CD4-positive, alpha-beta T cell (primary cell): Measurements from ENCODE around the gene PRDM16. TPM values are rescaled to one million over a fixed set of nuclear protein-coding genes. Genes with fewer than 3 reads are reported as not detected.

Source experiments
- ATAC-seq: fragments of 200-7000 bp; cut with Tn5 transposase; one replicate; pipeline ENCODE4 v1.10.0; 2022; ENCODE audit warnings: mild to moderate bottlenecking; ENCODE audit not compliant: poor library complexity
- CTCF ChIA-PET: fragments of 350-600 bp; sonication (Branson Sonifier 250); formaldehyde crosslinking; loops from one replicate; lab custom pipeline; 2021; ENCODE audit warnings: antibody characterized with exemption, inconsistent platforms; lab: Charles Lee
- POLR2A ChIA-PET: fragments of 350-600 bp; sonication (Branson Sonifier 250); formaldehyde crosslinking; loops from one replicate; lab custom pipeline; 2021; ENCODE audit warnings: antibody characterized with exemption, inconsistent platforms; lab: Charles Lee
- DNase-seq, 14 experiments: peaks; one replicate each; pipeline ENCODE4 v3.0.0-alpha.2; 2013 to 2020; ENCODE audit warnings: mixed read lengths in 2 of 14
- H3K27ac ChIP-seq, 2 donors: one replicate each; pipeline versions ENCODE4 v1.5.1 to v1.7.0; 2013; ENCODE audit warnings: low read length in 2 of 2, low read depth in 1 of 2, mild to moderate bottlenecking in 1 of 2
- H3K27me3 ChIP-seq, 2 experiments: 1 replicate in 1 of 2; 2 replicates in 1 of 2; pipeline versions ENCODE4 v1.6.1 to v1.7.0; 2013; ENCODE audit warnings: low read length in 2 of 2, control low read depth in 1 of 2, mild to moderate bottlenecking in 1 of 2, moderate library complexity in 1 of 2; ENCODE audit not compliant: insufficient read depth in 2 of 2, control insufficient read depth in 1 of 2
- H3K36me3 ChIP-seq: one replicate; pipeline ENCODE4 v1.6.1; 2013; ENCODE audit warnings: low read length, control low read depth; ENCODE audit not compliant: insufficient read depth
- H3K4me1 ChIP-seq: one replicate; pipeline ENCODE4 v1.6.1; 2013; ENCODE audit warnings: low read length, control low read depth; ENCODE audit not compliant: insufficient read depth
- H3K4me3 ChIP-seq: one replicate; pipeline ENCODE4 v1.5.1; 2013; ENCODE audit warnings: mild to moderate bottlenecking, low read length, moderate library complexity
- H3K9me3 ChIP-seq, 2 experiments: 1 replicate in 1 of 2; 2 replicates in 1 of 2; pipeline versions ENCODE4 v1.6.1 to v1.7.0; 2013; ENCODE audit warnings: low read length in 2 of 2, mild to moderate bottlenecking in 2 of 2, control low read depth in 1 of 2, moderate library complexity in 1 of 2; ENCODE audit not compliant: control insufficient read depth in 1 of 2, insufficient read depth in 1 of 2
- H3K27ac Mint-ChIP-seq: one replicate; pipeline ENCODE4 v1.8.0; 2020; ENCODE audit warnings: mixed read lengths
- H3K27me3 Mint-ChIP-seq: one replicate; pipeline ENCODE4 v1.8.0; 2021; ENCODE audit warnings: mixed read lengths
- H3K36me3 Mint-ChIP-seq: one replicate; pipeline ENCODE4 v1.8.0; 2021; ENCODE audit warnings: low read depth, mixed read lengths
- H3K4me1 Mint-ChIP-seq: one replicate; pipeline ENCODE4 v1.8.0; 2021; ENCODE audit warnings: low read depth, mixed read lengths
- H3K4me3 Mint-ChIP-seq: one replicate; pipeline ENCODE4 v1.8.0; 2020; ENCODE audit warnings: mild to moderate bottlenecking, mixed read lengths
- H3K9me3 Mint-ChIP-seq: one replicate; pipeline ENCODE4 v1.8.0; 2020; ENCODE audit warnings: mixed read lengths
- CTCF ChIP-seq: fragments of 200-600 bp; IDR thresholded peaks from one replicate; pipeline ENCODE4 v1.8.0; 2022; ENCODE audit warnings: antibody characterized with exemption, mild to moderate bottlenecking
- intact Hi-C, 2 experiments: fragments of 100-400 bp; cut with DNase I in 1 of 2; cut with micrococcal nuclease in 1 of 2; formaldehyde crosslinking; loops; one replicate each; pipeline versions ENCODE4 v1.15.1 to v1.9.0; 2023 to 2025; cut with DNase I, micrococcal nuclease
- total RNA-seq, 174 experiments: library from RNA in 2 of 174; stranded (reverse) in 2 of 174; gene quantifications; one replicate each; pipeline ENCODE4 v1.2.3 and lab custom pipeline; 2021 to 2026

PRDM16 gene
- total RNA-seq, 2 experiments from 2014 or later, result not detected

GRCh38 chr1:3140437-3140836, 71.4 kb downstream of the PRDM16 start:
- H3K27me3 Mint-ChIP-seq, result no peaks in the 10 kb centered on the region
- no peak overlapping the region for H3K4me3 ChIP-seq

GRCh38 chr1:3141129-3141528, 72.1 kb downstream of the PRDM16 start:
- intact Hi-C loops, result no loop called here
- H3K4me3 ChIP-seq, result no peak overlapping the region
- H3K9me3 Mint-ChIP-seq, result no peaks in the 10 kb centered on the region
- H3K27ac Mint-ChIP-seq, result no peak overlapping the region
- no peaks in the 10 kb centered on the region for H3K27me3 Mint-ChIP-seq
- no peaks in the 10 kb centered on the region for H3K36me3 Mint-ChIP-seq
- no peak for TF ChIP-seq CTCF
- H3K4me1 Mint-ChIP-seq, result no peaks in the 10 kb centered on the region
- no peak for DNase-seq
- H3K27me3 ChIP-seq, result peaks cover 0 to 2% of the 10 kb centered on the region in 2 experiments
- CTCF ChIA-PET, result no interaction called here
- H3K36me3 ChIP-seq, result no peaks in the 10 kb centered on the region
- no peak for ATAC-seq
- POLR2A ChIA-PET, result no interaction called here
- no peak overlapping the region for H3K4me3 Mint-ChIP-seq
- no peaks in the 10 kb centered on the region for H3K4me1 ChIP-seq
- H3K9me3 ChIP-seq, result peaks cover 0 to 4% of the 10 kb centered on the region in 2 experiments
- H3K27ac ChIP-seq, result no peak overlapping the region

More at GRCh38 chr1:3140437-3140836, 71.4 kb downstream of the PRDM16 start:
- DNase-seq (no peak), ATAC-seq (no peak)
- H3K36me3 ChIP-seq, result no peaks in the 10 kb centered on the region
- Mint-ChIP-seq H3K27ac (no peak overlapping the region), H3K9me3 (no peaks in the 10 kb centered on the region), H3K4me1 (no peaks in the 10 kb centered on the region), H3K36me3 (no peaks in the 10 kb centered on the region), H3K4me3 (no peak overlapping the region)
- H3K9me3 ChIP-seq, result peaks cover 0 to 4% of the 10 kb centered on the region in 2 experiments
- CTCF ChIA-PET, result no interaction called here
- H3K4me1 ChIP-seq, result no peaks in the 10 kb centered on the region
- H3K27ac ChIP-seq, result no peak overlapping the region
- peaks cover 0 to 2% of the 10 kb centered on the region in 2 experiments for H3K27me3 ChIP-seq
- POLR2A ChIA-PET, result no interaction called here
- no peak for TF ChIP-seq CTCF
- intact Hi-C loops, result no loop called here

DNA sequence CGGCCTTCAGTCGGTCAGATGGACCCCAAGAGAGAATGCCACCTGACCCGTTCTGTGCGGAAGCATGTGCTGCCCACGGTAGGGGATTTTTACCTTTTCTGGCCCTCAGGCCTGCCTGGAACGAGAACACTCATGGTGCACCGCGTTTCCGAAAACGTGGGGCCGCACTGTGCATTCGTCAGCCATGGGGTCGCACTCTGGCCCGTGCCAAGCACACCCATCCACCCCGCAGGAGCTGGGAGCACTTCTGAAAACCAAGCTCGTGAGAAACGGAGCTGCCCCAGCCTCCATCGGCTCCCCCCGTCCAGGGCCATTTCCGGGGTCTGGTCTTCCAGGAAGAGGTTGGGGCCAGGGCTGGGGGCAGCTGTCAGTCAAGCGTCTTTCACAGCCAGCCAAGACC, 72.8 kb downstream of the PRDM16 start:
- intact Hi-C loops, result no loop called here
- Histone ChIP-seq H3K36me3 (no peaks in the 10 kb centered on the region), H3K4me1 (no peaks in the 10 kb centered on the region), H3K27ac (no peak overlapping the region), H3K9me3 (peaks cover 0 to 9% of the 10 kb centered on the region in 2 experiments), H3K4me3 (no peak overlapping the region), H3K27me3 (peaks cover 0 to 2% of the 10 kb centered on the region in 2 experiments)
- no peaks in the 10 kb centered on the region for H3K9me3 Mint-ChIP-seq
- H3K36me3 Mint-ChIP-seq, result no peaks in the 10 kb centered on the region
- H3K4me3 Mint-ChIP-seq, result no peak overlapping the region
- H3K27ac Mint-ChIP-seq, result no peak overlapping the region
- no peaks in the 10 kb centered on the region for H3K4me1 Mint-ChIP-seq
- no peaks in the 10 kb centered on the region for H3K27me3 Mint-ChIP-seq
- no peak for TF ChIP-seq CTCF
- ChIA-PET POLR2A (no interaction called here), CTCF (no interaction called here)
- no peak for ATAC-seq
- no peak for DNase-seq
